GM18951 (cell line): ENCODE data around the gene PNPLA2.

ENCODE experiments used
- POLR2A ChIP-seq: IDR thresholded peaks from 4 replicates; pipeline ENCODE4 v1.6.1; 2011; ENCODE audit warnings: mild to moderate bottlenecking; ENCODE audit not compliant: insufficient read length, insufficient read depth; ENCODE audit errors: extremely low read depth
- in situ Hi-C: fragments of 300-500 bp; cut with MboI; formaldehyde crosslinking; loops from one replicate; pipeline ENCODE4 v1.12.0; 2022; ENCODE audit warnings: low sequenced_read_pairs, mixed read lengths, inconsistent platforms; ENCODE audit not compliant: unreplicated experiment

PNPLA2 gene

GRCh38 chr11:777288-778255, 41.1 kb upstream of the PNPLA2 start, which contains the start of gene GATD1:
Gene GATD1 (minus strand): TSS chr11:777487. CDS start chr11:777462, 25 bp downstream.
- TF ChIP-seq POLR2A: peak; percentile 99
- in situ Hi-C loops: no loop called here

- in situ Hi-C loops: no loop called here
- no peak for TF ChIP-seq POLR2A
These were observed 39.4 kb upstream of the PNPLA2 start for GRCh38 chr11:778976-779954.

GRCh38 chr11:779955-780532, 38.7 kb upstream of the PNPLA2 start:
- in situ Hi-C loops: no loop called here
- no peak for TF ChIP-seq POLR2A

GRCh38 chr11:782264-783174, 36.2 kb upstream of the PNPLA2 start:
- in situ Hi-C loops: no loop called here
- TF ChIP-seq POLR2A: no peak

GRCh38 chr11:783581-784015, 35.1 kb upstream of the PNPLA2 start:
- no peak for TF ChIP-seq POLR2A
- in situ Hi-C loops: no loop called here

- in situ Hi-C loops: no loop called here
- no peak for TF ChIP-seq POLR2A
These were observed 32.3 kb upstream of the PNPLA2 start for GRCh38 chr11:786235-787083.

GRCh38 chr11:787084-787675, 31.5 kb upstream of the PNPLA2 start:
- in situ Hi-C loops: no loop called here
- peak; percentile 9 for TF ChIP-seq POLR2A

GRCh38 chr11:788009-788640, 30.6 kb upstream of the PNPLA2 start:
- TF ChIP-seq POLR2A: no peak
- in situ Hi-C loops: no loop called here

GRCh38 chr11:788953-789940, 29.5 kb upstream of the PNPLA2 start:
- in situ Hi-C loops: no loop called here
- TF ChIP-seq POLR2A: no peak
